Lung microvascular endothelial cell (primary cell): ENCODE data around the gene HDAC6. TPM values are rescaled to one million over a fixed set of nuclear protein-coding genes. Genes with fewer than 3 reads are reported as not detected.

Experiments used
- DNase-seq, 2 donors: peaks; one replicate each; pipeline versions ENCODE4 v3.0.0 to v3.0.0-alpha.2; 2010; ENCODE audit warnings: low read depth in 2 of 2
- total RNA-seq: library from RNA; depleted of rRNA; stranded (reverse); fragments of >200 nt; gene quantifications from 2 replicates; pipeline ENCODE4 v1.2.1, GENCODE V29; 2014

HDAC6 gene
- total RNA-seq = 18.3 and 29.2 TPM in 2 replicates

DNA sequence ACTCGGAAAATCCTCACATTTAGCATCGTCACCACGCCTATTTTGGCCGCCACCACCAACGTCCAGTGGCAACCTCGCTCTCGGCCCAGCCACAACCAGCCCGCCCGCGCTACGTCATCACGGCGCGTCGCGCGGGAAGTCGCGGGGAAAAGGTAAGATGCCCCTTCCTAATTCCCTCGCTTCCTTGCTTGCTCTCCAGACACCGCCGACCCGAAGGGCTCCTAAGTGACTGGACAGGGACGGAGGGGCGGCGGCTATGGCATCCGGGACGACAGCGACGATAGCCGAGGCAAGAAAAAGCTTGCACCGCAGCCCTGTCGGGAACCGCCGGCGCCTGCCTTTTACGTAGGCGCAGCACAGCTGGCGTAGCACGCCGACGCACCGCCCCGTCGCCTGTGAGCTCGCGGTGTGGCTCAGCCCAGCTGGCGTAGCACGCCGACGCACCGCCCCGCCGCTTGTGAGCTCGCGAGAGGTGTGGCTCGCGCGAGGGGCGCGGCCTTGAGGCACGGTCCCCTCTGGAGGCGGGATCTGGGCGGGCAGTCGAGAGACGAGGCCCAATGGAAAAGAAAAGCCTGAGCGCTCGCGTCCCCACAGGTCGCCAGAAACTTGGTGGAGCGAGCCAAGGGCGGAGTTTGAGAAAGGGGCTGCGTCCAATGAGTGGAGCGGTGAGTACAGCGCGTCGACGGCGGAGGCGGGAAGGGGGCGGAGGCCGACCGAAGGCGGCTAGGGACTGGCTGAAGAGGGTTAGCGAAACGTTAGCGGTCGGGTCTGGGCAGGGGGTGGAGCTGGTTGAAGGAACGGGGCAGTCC is at the start of gene HDAC6:
HDAC6 (plus strand) TSS at position 788 of the 809 bp plus-strand sequence. CDS start 626 bp downstream, outside the sequence.
- peak; percentile 98 to 99 for DNase-seq

- no peak for DNase-seq
These were observed 49.4 kb upstream of the HDAC6 start for GRCh38 chrX:48752498-48752897.

GRCh38 chrX:48753708-48754228 is 48.1 kb upstream of the HDAC6 start:
- no peak for DNase-seq

DNA sequence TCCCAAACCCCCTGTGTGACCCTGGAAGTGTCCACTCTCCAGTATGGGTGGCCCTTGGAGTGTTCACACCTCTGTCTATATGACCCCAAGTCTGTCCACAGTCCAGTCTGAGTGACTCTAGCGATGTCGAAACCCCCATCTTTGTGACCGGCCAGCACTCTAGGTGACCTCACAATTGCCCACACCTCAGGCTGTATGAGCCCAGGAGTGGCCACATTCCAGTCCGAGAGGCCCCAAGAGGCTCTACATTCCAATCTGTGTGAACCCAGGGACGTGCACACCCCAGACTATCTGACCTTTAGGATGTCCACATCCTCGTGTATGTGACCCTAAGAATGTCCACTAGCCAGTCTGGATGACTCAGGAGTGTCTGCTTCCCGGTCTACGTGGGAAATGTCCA is 47.6 kb upstream of the HDAC6 start:
- DNase-seq = no peak

DNA sequence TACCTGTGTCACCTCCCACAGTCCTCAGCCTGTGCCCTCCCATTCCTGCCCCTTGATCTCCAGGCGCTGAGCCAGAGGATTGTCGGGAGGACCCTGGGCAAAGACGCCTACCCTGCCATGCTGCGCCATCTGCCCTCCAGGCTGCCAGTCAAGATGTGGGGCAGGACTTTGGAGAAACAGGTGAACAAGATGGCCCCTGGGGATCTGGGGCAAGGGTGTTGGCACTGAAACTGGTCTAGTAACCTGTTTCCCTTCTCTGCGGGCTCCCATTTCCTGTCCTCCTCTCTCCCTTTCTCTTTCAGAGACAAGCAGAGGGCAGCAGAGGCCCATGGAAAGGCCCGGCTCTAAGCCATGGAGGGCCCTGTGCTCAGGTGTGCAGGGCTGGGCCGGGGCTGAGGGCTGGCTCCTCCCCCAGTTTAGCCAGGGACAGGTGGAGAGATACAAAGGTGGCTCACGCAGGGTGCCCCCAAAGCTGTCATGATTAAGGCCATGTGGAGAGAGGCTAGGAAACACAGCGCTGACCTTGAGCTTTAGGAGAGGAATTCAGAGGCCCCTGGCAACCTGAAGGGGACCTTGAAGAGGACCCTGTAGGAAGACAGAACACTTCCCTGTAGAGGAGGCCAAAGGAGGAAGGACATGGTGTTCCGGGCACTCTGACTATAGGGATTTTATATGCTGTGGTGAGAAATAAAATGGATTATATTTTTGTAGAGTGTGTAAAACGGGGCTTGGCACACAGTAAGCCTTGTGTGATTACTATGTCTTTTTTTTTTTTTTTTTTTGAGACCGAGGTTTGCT is 40.0 kb upstream of the HDAC6 start, which contains the start of gene GLOD5:
GLOD5 (plus strand) TSS at position 74 of the 798 bp plus-strand sequence; CDS start at position 118, 44 bp downstream.
- peak in 1 of 2 donors; percentile 60 for DNase-seq

GRCh38 chrX:48769230-48769629 is 32.6 kb upstream of the HDAC6 start:
- no peak for DNase-seq

DNA sequence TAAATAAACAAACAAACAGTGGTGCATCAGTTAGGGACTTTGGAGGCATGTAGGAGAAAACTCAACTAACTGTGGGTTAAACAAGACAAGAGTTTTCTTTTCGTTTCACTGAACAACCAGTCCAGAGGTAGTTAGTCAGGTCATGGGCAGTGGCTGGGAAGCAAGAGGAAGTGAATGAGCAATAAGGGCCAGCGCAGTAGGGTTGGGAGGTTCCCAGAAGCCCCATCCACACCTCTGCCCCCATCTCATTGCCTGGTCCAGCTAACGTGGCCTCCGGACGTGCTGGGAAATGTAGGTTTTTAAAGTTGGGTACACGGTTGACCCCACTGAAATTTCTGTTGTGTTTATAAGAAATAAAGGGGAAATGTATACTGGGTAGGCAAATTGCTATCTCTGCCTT is 31.6 kb upstream of the HDAC6 start:
- no peak for DNase-seq

DNA sequence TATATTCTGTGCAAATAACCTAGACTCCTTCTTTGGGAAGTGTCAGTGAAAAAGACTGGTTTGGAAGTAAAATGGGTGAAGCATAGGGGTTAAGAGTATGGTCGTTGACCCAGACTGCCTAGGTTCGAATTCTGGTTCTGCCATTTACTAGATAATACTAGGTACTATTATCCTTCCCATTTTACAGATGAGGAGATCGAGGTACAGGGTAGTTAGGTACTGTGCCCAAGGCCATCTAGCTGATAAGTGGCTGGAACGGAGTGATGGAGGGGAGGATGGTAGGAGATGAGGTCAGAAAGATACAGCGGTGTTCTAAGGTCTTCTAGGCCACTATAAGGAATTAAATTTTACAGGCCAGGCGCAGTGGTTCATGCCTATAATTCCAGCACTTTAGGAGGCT is 29.3 kb upstream of the HDAC6 start:
- DNase-seq = no peak

DNA sequence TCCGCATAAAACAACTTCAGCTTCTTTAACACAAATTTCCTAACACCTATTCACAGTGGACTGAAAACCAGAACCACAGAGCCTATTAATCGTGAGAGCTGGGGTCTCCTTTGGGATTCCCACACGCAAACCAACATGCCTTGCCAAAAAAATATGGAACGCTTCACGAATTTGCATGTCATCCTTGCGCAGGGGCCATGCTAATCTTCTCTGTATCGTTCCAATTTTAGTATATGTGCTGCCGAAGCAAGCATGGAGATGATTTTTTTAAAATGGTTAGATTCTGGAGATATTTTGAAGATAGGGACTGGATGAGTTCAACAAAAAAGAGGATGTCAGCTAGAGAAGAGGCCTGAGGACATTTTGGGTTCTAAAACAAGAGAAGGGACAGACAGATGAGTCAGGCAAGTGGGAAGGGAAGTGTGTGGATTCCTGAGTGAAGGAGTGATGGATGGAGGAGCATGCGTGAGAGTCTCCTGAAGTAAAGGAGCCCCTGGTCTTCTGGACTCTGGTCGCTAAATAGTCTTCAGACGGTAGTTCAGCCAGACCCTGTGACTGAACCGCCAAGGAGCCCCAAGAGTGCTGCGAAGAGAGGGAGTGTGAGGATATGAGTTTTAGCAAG is 24.9 kb upstream of the HDAC6 start:
- DNase-seq = no peak

DNA sequence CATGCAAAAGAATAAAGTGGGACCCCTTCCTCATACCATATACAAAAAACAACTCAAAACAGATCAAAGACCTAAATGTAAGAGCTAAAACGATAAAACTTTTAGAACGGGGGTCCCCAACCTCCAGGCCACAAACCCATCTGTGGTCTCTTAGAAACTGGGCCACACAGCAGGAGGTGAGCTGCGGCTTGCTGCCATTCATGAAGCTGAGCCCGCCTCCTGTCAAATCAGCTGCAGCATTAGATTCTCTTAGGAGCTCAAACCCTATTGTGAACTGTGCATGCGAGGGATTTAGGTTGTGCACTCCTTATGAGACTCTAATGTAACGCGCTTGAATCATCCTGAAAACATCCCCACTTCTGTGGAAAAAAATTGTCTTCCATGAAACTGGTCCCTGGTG is 22.5 kb upstream of the HDAC6 start:
- DNase-seq = no peak

- DNase-seq = no peak
These were observed 20.2 kb upstream of the HDAC6 start for GRCh38 chrX:48781705-48782104.

- DNase-seq = no peak
These were observed 19.7 kb upstream of the HDAC6 start for GRCh38 chrX:48782216-48782615.

GRCh38 chrX:48782795-48783194 is 19.1 kb upstream of the HDAC6 start:
- no peak for DNase-seq

DNA sequence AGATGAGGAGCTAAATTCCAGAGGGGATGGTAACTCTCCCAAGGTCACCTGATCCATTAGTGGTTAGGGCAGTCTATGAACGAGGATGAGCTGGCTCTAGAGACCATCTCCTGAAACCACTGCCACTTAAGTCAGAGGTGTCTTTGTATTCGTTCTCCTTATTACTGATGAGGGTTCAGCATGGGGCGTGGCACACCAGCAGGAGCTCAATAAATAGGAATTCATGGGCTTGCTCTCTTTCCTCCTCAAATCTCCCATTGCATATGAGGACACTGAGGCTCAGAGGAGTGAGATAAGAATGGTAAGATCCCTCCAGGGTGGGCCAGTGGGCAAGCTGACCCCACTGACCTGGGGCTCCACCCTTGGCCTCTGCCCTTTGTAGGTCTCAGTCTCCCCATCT is 17.1 kb upstream of the HDAC6 start:
- DNase-seq = no peak

DNA sequence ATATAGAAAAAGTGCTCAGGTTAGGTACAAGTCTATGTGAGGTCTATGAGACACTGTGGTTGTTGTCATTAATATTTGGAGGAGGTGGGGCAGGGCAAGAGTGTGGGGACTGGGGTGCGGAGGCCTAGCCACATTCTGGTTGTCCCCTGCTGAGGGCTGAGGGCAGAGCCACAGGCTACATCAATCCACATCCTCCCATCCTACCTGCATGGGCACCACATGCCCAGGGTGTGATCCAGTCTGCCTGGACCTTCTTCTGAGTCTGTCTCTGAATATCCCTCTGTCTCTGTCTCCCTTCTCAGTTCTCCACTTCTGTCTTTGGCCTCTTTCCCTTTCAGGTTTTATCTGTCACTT is 16.7 kb upstream of the HDAC6 start:
- DNase-seq = no peak

GRCh38 chrX:48785540-48786214 is 16.2 kb upstream of the HDAC6 start:
- DNase-seq = no peak

- no peak for DNase-seq
These were observed 15.5 kb upstream of the HDAC6 start, which contains the start of gene GATA1 for GRCh38 chrX:48786341-48786800. GATA1 (plus strand) TSS chrX:48786590; CDS start chrX:48791110, 4,520 bp downstream.

DNA sequence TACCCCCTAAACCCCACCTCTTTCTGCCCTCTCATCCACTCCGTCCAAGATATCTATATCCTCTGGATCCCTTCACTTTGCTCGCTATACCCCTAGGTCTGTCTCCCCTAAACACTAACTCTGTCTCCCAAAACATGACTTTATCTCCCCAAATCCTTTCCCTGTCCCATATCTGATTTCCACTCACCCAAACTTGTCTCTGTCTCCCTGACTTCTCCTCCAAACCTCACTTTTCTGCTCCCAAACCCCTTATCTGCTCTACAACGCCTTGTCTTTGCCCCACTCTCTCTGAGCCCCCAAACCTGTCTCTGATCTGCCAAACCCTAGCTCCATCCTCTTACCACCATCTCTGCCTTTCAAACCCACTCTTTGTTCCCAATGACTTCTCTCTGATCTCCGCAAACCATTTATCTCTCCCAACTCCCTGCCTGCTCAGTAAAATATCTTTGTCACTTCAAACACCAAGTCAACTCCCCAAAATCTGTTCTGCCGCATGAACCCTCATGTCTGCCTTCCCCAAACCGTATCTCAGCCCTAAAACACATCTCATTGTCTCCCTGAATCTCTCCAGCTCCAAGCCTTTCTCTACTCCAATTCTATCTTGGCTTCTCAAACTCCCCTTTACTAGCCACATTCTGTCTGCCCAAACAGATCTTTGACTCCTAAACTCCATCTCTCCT is 14.9 kb upstream of the HDAC6 start:
- no peak for DNase-seq

DNA sequence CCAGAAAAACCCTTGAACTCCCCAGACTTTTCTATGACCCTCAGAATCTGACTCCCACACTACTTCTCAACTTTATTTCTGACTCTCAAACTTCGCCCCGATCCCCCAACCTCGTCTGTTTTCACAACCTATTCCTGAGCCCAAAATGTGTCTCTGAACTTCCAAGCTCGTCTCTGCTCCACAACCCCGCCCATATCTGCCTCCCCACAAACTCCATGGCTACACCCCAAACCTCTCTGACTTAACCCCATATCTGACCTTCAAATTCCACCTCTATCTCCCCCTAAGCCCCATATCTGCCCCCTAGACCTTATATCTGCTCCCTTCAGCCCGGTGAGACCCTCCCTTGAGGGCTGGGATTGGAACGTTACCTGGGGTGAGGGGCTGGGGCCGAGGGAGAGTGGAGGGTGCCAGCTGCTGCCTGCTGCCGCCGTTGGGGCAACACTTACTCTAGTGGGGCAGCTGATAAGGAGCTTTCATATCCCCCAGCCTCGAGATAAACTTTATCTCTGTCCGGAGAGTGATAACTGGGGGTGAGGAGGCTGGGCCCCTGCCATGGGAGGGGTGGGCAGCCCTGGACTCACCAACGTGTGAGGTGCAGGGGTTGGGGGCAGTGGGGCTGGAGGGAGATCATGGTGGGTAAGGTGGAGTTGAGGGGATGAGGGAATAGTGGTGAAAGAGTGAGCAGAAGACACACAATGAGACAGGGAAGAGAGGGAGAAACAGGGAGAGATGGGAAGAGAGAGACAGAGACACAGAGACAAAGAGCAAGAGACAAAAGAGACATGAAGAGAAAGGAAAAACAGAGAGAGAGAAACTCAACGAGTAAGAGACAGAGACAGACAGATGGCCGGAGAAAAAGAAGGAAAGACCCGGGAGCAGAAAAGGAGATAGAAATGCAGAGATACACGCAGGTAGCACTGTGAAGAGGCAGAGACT is 14.1 kb upstream of the HDAC6 start:
- no peak for DNase-seq
